ENCODE data around the gene PLCH1.

DNA sequence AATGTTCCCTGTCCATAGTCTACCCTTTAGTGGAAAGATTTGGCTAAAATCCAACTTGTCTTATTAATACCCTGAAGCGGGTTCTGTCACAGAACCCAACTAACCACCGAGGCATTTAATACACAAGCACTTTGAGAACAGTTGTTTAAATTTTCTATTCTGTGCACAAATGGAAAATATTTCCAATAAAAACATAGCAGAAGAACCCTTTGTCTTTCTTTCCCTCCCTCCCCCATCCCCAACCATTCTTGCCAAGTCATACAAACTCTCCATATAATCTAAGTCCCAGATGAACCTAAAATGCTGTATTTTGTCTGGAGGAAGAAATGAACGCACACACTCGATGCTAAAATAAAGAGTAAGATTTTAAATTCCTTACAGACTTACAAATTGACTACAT is 324.5 kb downstream of the PLCH1 start:
- TF ChIP-seq, protein P1, sequence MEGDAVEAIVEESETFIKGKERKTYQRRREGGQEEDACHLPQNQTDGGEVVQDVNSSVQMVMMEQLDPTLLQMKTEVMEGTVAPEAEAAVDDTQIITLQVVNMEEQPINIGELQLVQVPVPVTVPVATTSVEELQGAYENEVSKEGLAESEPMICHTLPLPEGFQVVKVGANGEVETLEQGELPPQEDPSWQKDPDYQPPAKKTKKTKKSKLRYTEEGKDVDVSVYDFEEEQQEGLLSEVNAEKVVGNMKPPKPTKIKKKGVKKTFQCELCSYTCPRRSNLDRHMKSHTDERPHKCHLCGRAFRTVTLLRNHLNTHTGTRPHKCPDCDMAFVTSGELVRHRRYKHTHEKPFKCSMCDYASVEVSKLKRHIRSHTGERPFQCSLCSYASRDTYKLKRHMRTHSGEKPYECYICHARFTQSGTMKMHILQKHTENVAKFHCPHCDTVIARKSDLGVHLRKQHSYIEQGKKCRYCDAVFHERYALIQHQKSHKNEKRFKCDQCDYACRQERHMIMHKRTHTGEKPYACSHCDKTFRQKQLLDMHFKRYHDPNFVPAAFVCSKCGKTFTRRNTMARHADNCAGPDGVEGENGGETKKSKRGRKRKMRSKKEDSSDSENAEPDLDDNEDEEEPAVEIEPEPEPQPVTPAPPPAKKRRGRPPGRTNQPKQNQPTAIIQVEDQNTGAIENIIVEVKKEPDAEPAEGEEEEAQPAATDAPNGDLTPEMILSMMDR (conservative IDR thresholded peaks at IDR 0.05), result no peak
- no peak for TF ChIP-seq ZFX (IDR thresholded peaks at IDR 0.05)

All from C4-2B (cell line).